Liver (tissue), 9 donors: ENCODE measurements around the gene SASH1. TPM values are rescaled to one million over a fixed set of nuclear protein-coding genes. Genes with fewer than 3 reads are reported as not detected.

Experiments used
- DNase-seq: peaks from one replicate; pipeline ENCODE4 v3.0.0-alpha.2; 2017; ENCODE audit warnings: low spot score
- H3K27ac ChIP-seq, 2 donors: one replicate each; pipeline ENCODE4 v1.7.0; 2013; ENCODE audit warnings: inconsistent platforms in 2 of 2, low read length in 2 of 2, control low read depth in 1 of 2, low read depth in 1 of 2, mild to moderate bottlenecking in 1 of 2
- H3K27me3 ChIP-seq, 4 donors: one replicate each; pipeline versions ENCODE4 v1.6.1 to v1.7.0; 2013; ENCODE audit warnings: low read length in 3 of 4, inconsistent platforms in 1 of 4, mild to moderate bottlenecking in 1 of 4, moderate library complexity in 1 of 4; ENCODE audit not compliant: control insufficient read depth in 4 of 4, insufficient read depth in 4 of 4
- H3K36me3 ChIP-seq, 4 donors: one replicate each; pipeline versions ENCODE4 v1.6.1 to v1.7.0; 2013; ENCODE audit warnings: low read length in 3 of 4, mild to moderate bottlenecking in 3 of 4, low read depth in 1 of 4, moderate library complexity in 1 of 4; ENCODE audit not compliant: control insufficient read depth in 4 of 4, insufficient read depth in 3 of 4
- H3K4me1 ChIP-seq, 4 donors: one replicate each; pipeline versions ENCODE4 v1.6.1 to v1.7.0; 2013; ENCODE audit warnings: low read length in 3 of 4, mild to moderate bottlenecking in 3 of 4, moderate library complexity in 1 of 4; ENCODE audit not compliant: control insufficient read depth in 4 of 4, insufficient read depth in 4 of 4
- H3K4me3 ChIP-seq, 3 donors: one replicate each; pipeline versions ENCODE4 v1.6.1 to v1.7.0; 2013; ENCODE audit warnings: low read length in 3 of 3, control low read depth in 1 of 3, low read depth in 1 of 3, mild to moderate bottlenecking in 1 of 3
- H3K9ac ChIP-seq, 2 donors: one replicate each; pipeline ENCODE4 v1.7.0; 2013; ENCODE audit warnings: low read length in 2 of 2, mild to moderate bottlenecking in 2 of 2, moderate library complexity in 2 of 2, control low read depth in 1 of 2, low read depth in 1 of 2
- H3K9me3 ChIP-seq, 4 donors: one replicate each; pipeline versions ENCODE4 v1.6.1 to v1.7.0; 2013; ENCODE audit warnings: low read length in 3 of 4; ENCODE audit not compliant: control insufficient read depth in 4 of 4
- EGR1 ChIP-seq, 2 donors: IDR thresholded peaks; 2 replicates each; pipeline ENCODE4 v1.6.1; 2016 to 2018; ENCODE audit warnings: antibody characterized with exemption in 2 of 2, low read depth in 2 of 2
- FOXA1 ChIP-seq: IDR thresholded peaks from 2 replicates; pipeline ENCODE4 v1.6.1; 2016; ENCODE audit warnings: antibody characterized with exemption
- FOXA2 ChIP-seq: IDR thresholded peaks from 2 replicates; pipeline ENCODE4 v1.6.1; 2016; ENCODE audit warnings: antibody characterized with exemption
- GABPA ChIP-seq, 2 donors: IDR thresholded peaks in 1 of 2; conservative IDR thresholded peaks in 1 of 2; 2 replicates each; pipeline ENCODE4 v1.6.1; 2016; ENCODE audit warnings: antibody characterized with exemption in 2 of 2, mild to moderate bottlenecking in 1 of 2, moderate library complexity in 1 of 2
- JUND ChIP-seq, 2 donors: IDR thresholded peaks; 2 replicates each; pipeline ENCODE4 v1.6.1; 2016; ENCODE audit warnings: antibody characterized with exemption in 2 of 2
- MAX ChIP-seq: IDR thresholded peaks from 2 replicates; pipeline ENCODE4 v1.6.1; 2016; ENCODE audit warnings: antibody characterized with exemption
- NR2F2 ChIP-seq: IDR thresholded peaks from 2 replicates; pipeline ENCODE4 v1.6.1; 2016; ENCODE audit warnings: antibody characterized with exemption
- RAD21 ChIP-seq, 2 donors: IDR thresholded peaks; 2 replicates each; pipeline ENCODE4 v1.6.1; 2016; ENCODE audit warnings: antibody characterized with exemption in 2 of 2, mild to moderate bottlenecking in 2 of 2
- RXRA ChIP-seq, 2 donors: IDR thresholded peaks; 2 replicates each; pipeline ENCODE4 v1.6.1; 2017 to 2018; ENCODE audit warnings: antibody characterized with exemption in 2 of 2, mild to moderate bottlenecking in 1 of 2
- SP1 ChIP-seq: IDR thresholded peaks from 2 replicates; pipeline ENCODE4 v1.6.1; 2018; ENCODE audit warnings: antibody characterized with exemption, mild to moderate bottlenecking
- YY1 ChIP-seq: IDR thresholded peaks from 2 replicates; pipeline ENCODE4 v1.6.1; 2016; ENCODE audit warnings: antibody characterized with exemption, mild to moderate bottlenecking
- ZBTB33 ChIP-seq: IDR thresholded peaks from 2 replicates; pipeline ENCODE4 v1.6.1; 2016; ENCODE audit warnings: antibody characterized with exemption
- whole genome bisulfite sequencing: extraction: QIAGEN DNeasy Blood & Tissue Kit; methylation state at CpG from one replicate; pipeline ENCODE4 v1.1.7; 2013; 5-methylcytosine and 5-hydroxymethylcytosine counted together
- polyA plus RNA-seq, 2 donors: library from polyadenylated mRNA; stranded (reverse) in 1 of 2; unstranded in 1 of 2; fragments of 200-250 nt in 1 of 2; fragments of >200 nt in 1 of 2; fragmentation: Nextera tagmentation in 1 of 2; extraction: Ambion mirVana in 1 of 2; gene quantifications; one replicate each; pipeline versions ENCODE4 v1.2.1 to v1.2.3, GENCODE V29; 2013 to 2015
- total RNA-seq, 2 donors: library from RNA; depleted of rRNA; stranded (reverse); fragments of >200 nt; gene quantifications; one replicate each; pipeline ENCODE4 v1.2.3, GENCODE V29; 2014
- TF ChIP-seq, protein P1 (sequence below): IDR thresholded peaks from 2 replicates; pipeline ENCODE4 v1.6.1; 2016; ENCODE audit warnings: antibody characterized with exemption
- TF ChIP-seq, protein P2 (sequence below): IDR thresholded peaks from 2 replicates; pipeline ENCODE4 v1.6.1; 2016; ENCODE audit warnings: antibody characterized with exemption, mild to moderate bottlenecking
- donor health status: healthy.
- donor health status: healthy.
- donor health status: healthy.
- donor health status: healthy.
- donor health status: healthy.

The SASH1 gene
- total and polyA plus RNA-seq, 4 donors: 3.5 to 16.4 (median 7.6) TPM

GRCh38 chr6:148417045-148417444 is 74.4 kb downstream of the SASH1 start (continued):
- TF ChIP-seq EGR1 (IDR thresholded peaks at IDR 0.05; ENCODE audit: low read depth in 2 of 2): no peak

- DNase-seq: no peak
- peak; percentile 65 for TF ChIP-seq NR2F2
- TF ChIP-seq, protein P1, sequence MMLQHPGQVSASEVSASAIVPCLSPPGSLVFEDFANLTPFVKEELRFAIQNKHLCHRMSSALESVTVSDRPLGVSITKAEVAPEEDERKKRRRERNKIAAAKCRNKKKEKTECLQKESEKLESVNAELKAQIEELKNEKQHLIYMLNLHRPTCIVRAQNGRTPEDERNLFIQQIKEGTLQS: no peak
- 81% methylated on average over 5 of the region's 5 CpGs for WGBS
- Histone ChIP-seq H3K27me3 (no peaks in the 10 kb centered on the region), H3K9me3 (no peaks in the 10 kb centered on the region), H3K27ac (no peak overlapping the region), H3K36me3 (no peaks in the 10 kb centered on the region), H3K4me3 (no peak overlapping the region), H3K4me1 (peaks cover 0 to 3% (median 1%) of the 10 kb centered on the region in 4 donors), H3K9ac (no peak overlapping the region)
Observed at GRCh38 chr6:148419430-148419829, 76.8 kb downstream of the SASH1 start.

GRCh38 chr6:148422085-148422484 is 79.4 kb downstream of the SASH1 start:
- Histone ChIP-seq H3K36me3 (no peaks in the 10 kb centered on the region), H3K27me3 (no peaks in the 10 kb centered on the region), H3K9ac (no peak overlapping the region), H3K4me3 (no peak overlapping the region), H3K9me3 (no peaks in the 10 kb centered on the region), H3K4me1 (peaks cover 0 to 3% (median 0%) of the 10 kb centered on the region in 4 donors), H3K27ac (no peak overlapping the region)
- TF ChIP-seq MAX (no peak), RAD21 (IDR thresholded peaks at IDR 0.05) (no peak), ZBTB33 (no peak), SP1 (no peak), NR2F2 (no peak), YY1 (no peak), RXRA (IDR thresholded peaks at IDR 0.05) (no peak), FOXA2 (no peak), EGR1 (IDR thresholded peaks at IDR 0.05; ENCODE audit: low read depth in 2 of 2) (no peak), JUND (IDR thresholded peaks at IDR 0.05) (no peak), GABPA (IDR thresholded peaks at IDR 0.05 in 1 of 2, conservative IDR thresholded peaks at IDR 0.05 in 1 of 2) (no peak), FOXA1 (no peak)
- TF ChIP-seq, protein P2, sequence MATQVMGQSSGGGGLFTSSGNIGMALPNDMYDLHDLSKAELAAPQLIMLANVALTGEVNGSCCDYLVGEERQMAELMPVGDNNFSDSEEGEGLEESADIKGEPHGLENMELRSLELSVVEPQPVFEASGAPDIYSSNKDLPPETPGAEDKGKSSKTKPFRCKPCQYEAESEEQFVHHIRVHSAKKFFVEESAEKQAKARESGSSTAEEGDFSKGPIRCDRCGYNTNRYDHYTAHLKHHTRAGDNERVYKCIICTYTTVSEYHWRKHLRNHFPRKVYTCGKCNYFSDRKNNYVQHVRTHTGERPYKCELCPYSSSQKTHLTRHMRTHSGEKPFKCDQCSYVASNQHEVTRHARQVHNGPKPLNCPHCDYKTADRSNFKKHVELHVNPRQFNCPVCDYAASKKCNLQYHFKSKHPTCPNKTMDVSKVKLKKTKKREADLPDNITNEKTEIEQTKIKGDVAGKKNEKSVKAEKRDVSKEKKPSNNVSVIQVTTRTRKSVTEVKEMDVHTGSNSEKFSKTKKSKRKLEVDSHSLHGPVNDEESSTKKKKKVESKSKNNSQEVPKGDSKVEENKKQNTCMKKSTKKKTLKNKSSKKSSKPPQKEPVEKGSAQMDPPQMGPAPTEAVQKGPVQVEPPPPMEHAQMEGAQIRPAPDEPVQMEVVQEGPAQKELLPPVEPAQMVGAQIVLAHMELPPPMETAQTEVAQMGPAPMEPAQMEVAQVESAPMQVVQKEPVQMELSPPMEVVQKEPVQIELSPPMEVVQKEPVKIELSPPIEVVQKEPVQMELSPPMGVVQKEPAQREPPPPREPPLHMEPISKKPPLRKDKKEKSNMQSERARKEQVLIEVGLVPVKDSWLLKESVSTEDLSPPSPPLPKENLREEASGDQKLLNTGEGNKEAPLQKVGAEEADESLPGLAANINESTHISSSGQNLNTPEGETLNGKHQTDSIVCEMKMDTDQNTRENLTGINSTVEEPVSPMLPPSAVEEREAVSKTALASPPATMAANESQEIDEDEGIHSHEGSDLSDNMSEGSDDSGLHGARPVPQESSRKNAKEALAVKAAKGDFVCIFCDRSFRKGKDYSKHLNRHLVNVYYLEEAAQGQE: no peak
- no peak for DNase-seq
- WGBS: 94% methylated on average over 4 of the region's 4 CpGs
